GM23338 (cell line): ENCODE results near the gene VTCN1. TPM values are rescaled to one million over a fixed set of nuclear protein-coding genes. Genes with fewer than 3 reads are reported as not detected.
A peak's percentile ranks its signal among the peaks of the same experiment; 100 is the strongest.

Experiments
- microRNA counts: library from miRNA; unstranded; fragments of <30 nt; microRNA quantifications from one replicate; lab custom pipeline; 2017
- microRNA-seq: library from miRNA; unstranded; fragments of <30 nt; microRNA quantifications from one replicate; pipeline ENCODE4, GENCODE V29; 2017
- polyA plus RNA-seq: library from polyadenylated mRNA; unstranded; fragments of >200 nt; fragmentation: Nextera tagmentation; extraction: Ambion mirVana; gene quantifications from 2 replicates; pipeline ENCODE4 v1.2.1, GENCODE V29; 2016
- small RNA-seq: library from RNA; depleted of rRNA; stranded (forward); fragments of <200 nt; gene quantifications from one replicate; pipeline ENCODE3, GENCODE V24; 2014; ENCODE audit warnings: low replicate concordance
- total RNA-seq: library from RNA; depleted of rRNA; stranded (reverse); fragments of >200 nt; shearing (Covaris generic); gene quantifications from 2 replicates; pipeline ENCODE4 v1.2.3, GENCODE V29; 2014; rRNA removed

The VTCN1 gene
- total and polyA plus RNA-seq, 2 experiments from 2014 or later, result not detected

MicroRNAs encoded within 50 kb of the gene (microRNA counts, 767-probe panel; counts per million panel counts)
- not detected for microRNA hsa-miR-942 (lab: Ali Mortazavi, UCI)

Small RNAs within 50 kb of the gene (microRNA-seq; reads per million reads assigned to microRNA genes)
- gene MIR942, result 36.1 reads per million, percentile 50 among the genes with 10 or more reads in this experiment

Small RNAs within 50 kb of the gene (small RNA-seq; reads per million reads assigned to genes)
- gene MIR942 (0.95 reads per million, percentile 59 among the genes with 10 or more reads in this experiment), gene RF00017 (not detected)

Other genes with a start within 250 kb of the VTCN1 start
- 0.74 and 1.2 TPM in 2 replicates for gene CD101, start 209.2 kb downstream of the VTCN1 start, total RNA-seq
- 0.35 and 1.3 TPM in 2 replicates for gene CD101, start 209.2 kb downstream of the VTCN1 start, polyA plus RNA-seq
- gene TTF2, start 150.6 kb downstream of the VTCN1 start, total RNA-seq, result 57.5 and 85.4 TPM in 2 replicates
- gene TTF2, start 150.6 kb downstream of the VTCN1 start, polyA plus RNA-seq, result 81.1 and 84.7 TPM in 2 replicates
- 11.6 and 15.0 TPM in 2 replicates for gene TRIM45, start 89.2 kb downstream of the VTCN1 start, total RNA-seq
- gene TRIM45, start 89.2 kb downstream of the VTCN1 start, polyA plus RNA-seq, result 7.9 and 8.8 TPM in 2 replicates
- gene MAN1A2, start 156.5 kb upstream of the VTCN1 start, total RNA-seq, result 16.9 and 18.6 TPM in 2 replicates
- gene MAN1A2, start 156.5 kb upstream of the VTCN1 start, polyA plus RNA-seq, result 19.4 and 22.2 TPM in 2 replicates